NCI-H187 (cell line): ENCODE measurements around the gene PITRM1.
A peak's percentile ranks its signal among the peaks of the same experiment; 100 is the strongest.
"Not testable (repeated sequence)": the region's sequence is repeated elsewhere in the genome, so short reads cannot be mapped to it uniquely, and the experiment has no call there.

ENCODE experiments used
- DNase-seq, 2 experiments: peaks; one replicate each; lab custom pipeline; 2025; lab: John Stamatoyannopoulos, UW

PITRM1 gene

GRCh38 chr10:3172446-3173170, at the start of gene PITRM1:
Gene PITRM1 (minus strand): TSS chr10:3172782. CDS start chr10:3172772, 10 bp downstream.
- peak; percentile 96 to 97 for DNase-seq

DNA sequence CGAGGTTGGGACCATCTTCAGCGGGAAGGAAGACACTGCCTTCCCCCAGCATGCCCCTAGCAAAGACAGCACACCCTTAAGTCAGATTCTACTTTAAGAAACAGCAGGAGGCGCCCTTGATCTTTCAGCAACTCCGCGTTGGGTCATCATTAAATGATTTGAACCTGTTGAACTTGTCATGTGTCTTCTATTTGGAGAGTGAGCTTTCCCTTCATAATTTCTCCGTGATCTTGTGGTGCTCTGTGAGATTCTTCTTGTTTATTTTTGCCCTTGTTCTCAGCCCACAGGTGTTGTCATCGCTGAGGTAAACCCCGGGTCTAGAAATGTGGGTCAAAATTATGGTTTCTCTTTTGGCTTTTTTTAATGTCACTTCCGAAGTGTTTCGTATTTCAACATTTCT, 49.5 kb upstream of the PITRM1 start:
- DNase-seq: no peak

DNA sequence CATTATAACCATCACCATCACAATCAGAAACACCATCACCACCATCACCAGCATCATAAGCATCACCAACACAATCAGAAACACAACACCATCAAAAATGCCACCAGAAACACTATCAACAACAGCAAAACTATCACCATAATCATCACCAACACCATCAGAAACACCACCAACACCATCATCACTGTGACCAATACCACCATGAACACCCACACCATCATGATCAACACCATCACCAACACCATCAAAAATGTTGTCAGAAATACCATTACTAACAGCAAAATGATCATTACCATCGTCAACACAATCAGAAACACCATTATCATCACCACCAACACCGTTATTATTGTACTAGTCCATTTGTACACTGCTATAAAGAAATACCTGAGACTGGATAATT, 49.0 kb upstream of the PITRM1 start:
- not testable (repeated sequence) for DNase-seq

DNA sequence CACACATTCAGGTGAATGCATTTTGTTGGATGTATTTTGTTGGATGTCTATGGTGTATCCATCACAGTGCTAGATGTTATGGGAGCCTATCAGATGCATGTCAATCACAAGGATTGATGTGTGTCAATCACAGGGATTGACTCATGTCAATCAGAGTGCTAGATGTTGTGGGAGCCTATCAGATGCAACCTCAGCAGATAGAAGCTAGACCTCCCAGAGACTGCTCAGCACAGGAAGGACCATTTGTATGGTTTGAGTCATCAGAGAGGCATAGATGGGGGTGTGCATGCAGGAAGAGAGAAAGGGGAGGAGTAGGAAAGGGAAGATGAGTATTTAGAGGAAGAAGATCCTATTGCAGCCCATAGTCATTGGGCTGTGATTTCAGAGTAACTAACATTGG, 48.3 kb upstream of the PITRM1 start:
- no peak for DNase-seq

- not testable (repeated sequence) for DNase-seq
These were observed 46.5 kb upstream of the PITRM1 start for GRCh38 chr10:3219021-3219628.

DNA sequence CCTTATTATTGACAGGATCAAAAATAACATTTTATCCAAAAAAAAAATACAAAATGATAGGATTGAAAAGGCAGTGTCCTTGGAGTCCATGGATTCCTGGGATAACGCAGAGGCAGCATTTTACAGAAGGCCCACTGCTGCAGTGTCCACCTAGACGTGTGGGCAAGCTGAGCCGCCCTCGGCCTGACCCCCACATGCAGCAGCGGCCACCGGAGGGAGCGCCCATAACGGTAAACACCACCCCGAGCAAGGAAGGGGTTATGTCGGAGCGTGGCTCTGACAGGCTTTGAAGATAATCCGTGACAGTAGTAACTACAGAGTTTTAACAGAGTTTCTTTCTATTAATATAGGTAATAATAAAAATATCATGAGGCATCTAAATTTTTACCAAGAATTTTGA, 45.3 kb upstream of the PITRM1 start:
- DNase-seq: no peak

GRCh38 chr10:3217301-3217700, 44.7 kb upstream of the PITRM1 start:
- DNase-seq: no peak

GRCh38 chr10:3215153-3215775, 42.7 kb upstream of the PITRM1 start:
- no peak for DNase-seq

- DNase-seq: no peak
These were observed 41.4 kb upstream of the PITRM1 start for GRCh38 chr10:3213758-3214515.

DNA sequence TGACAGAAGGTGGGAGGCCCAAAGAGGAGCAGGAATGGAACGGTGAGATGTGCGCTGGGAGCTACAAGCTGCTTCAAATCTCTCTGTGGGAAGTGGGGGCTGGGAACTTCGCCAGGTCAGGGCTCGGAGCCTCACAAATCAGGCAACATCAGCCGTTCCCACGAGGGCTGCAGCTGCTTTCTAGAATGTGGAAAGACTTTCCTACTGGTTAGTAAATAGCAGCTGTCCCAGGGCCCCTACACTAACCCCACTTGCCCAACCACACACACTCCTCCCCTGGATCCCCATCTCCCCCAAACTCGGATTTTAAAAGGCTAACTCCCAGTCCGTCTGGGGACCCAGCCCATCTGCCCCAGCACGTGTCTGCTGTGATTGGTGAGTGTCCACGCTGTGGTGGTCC, 40.6 kb upstream of the PITRM1 start:
- DNase-seq: no peak

DNA sequence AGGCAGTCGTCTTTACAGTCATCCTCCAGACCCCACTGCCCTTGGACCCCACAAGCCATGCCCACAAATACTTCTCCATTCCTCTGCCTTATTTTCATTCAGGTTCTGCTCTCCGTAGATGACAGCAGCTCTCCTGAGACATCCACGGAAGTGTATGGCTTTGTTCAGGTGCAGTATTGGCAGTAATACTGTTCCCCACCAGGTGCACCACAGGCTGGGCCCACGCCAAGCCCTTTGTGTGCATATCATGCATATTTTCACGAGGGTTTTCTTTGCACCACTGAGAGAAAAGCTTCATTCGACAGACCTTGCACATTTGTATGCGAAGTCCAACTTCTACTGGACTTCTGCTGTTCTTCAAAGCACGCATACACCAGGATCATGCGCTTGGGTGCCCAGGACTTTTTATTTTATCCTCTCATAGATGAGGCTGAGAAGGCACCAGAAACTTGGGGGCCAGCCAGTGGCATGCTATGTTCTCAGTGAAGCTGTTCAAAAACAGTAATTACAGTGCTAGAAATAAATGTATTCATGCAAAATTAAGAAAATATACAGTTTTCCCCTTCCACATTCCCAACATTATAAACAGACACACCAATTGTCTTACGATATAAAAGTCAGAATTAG, 37.8 kb upstream of the PITRM1 start:
- no peak for DNase-seq

- no peak for DNase-seq
These were observed 36.2 kb upstream of the PITRM1 start for GRCh38 chr10:3208481-3209406.

GRCh38 chr10:3207351-3207750, 34.8 kb upstream of the PITRM1 start:
- no peak for DNase-seq

- DNase-seq: no peak
These were observed 34.1 kb upstream of the PITRM1 start for GRCh38 chr10:3206511-3207157.

DNA sequence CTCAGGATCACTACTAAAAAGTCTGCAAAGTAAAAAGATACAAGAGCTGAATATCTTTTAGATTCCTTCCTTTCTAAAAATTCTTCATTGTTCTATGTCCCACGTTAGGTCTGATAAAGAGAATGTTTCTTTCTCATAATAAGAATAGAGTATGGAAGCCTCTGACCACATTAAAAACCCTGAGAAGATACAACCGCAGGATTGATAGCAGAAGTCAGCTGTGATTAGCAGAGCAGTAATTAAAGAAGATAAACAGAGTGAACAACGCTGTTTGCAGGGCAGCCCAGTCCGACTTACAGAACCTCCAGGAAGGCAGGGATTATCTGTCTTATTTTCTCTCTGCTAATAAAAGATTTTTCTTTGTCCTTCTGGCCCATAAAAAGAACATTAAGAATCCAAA, 31.4 kb upstream of the PITRM1 start:
- DNase-seq: no peak

DNA sequence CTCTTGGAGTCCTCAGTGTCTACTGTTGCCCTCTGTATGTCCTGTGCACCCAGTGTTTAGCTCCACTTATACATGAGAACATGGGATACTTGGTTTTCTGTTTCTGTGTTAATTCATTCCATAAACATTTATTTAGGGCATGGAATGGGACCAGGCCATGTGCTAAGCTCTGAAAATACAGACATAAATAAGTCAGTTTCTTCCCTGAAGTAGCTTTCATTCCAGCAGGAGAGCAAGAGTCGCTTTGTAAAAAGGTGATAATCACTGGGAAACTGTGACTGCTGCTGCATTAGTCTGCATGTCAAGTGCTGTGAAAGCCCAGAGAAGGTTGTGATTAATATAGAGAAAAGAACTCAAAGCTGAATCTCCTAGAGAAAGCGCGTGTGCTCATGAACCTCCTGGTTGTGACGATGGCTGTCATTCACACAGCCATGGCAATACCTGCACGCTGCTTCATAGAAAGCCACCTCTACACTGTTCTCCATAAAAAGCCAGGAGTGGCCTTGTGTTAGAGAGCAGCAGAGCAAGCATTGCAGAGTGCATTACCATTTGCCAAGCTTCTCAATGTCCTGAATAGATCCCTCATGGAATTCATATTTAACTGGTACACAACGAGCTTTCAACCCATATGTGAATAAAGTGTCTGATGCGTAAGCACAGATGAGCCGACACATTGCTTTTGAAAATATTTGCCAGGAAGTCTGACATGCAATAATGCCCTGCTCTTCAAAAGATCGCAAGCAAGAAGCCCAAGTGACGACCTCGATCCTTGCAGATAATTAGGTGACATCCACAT, 30.6 kb upstream of the PITRM1 start:
- no peak for DNase-seq

- no peak for DNase-seq
These were observed 29.2 kb upstream of the PITRM1 start for GRCh38 chr10:3201796-3202195.

- no peak for DNase-seq
These were observed 26.9 kb upstream of the PITRM1 start for GRCh38 chr10:3199488-3199887.

GRCh38 chr10:3198900-3199299, 26.3 kb upstream of the PITRM1 start:
- no peak for DNase-seq
